ENCODE measurements around the gene PISD. TPM values are rescaled to one million over a fixed set of nuclear protein-coding genes. Genes with fewer than 3 reads are reported as not detected.
A peak's percentile ranks its signal among the peaks of the same experiment; 100 is the strongest.

PISD gene
- total RNA-seq, 1 donor from 2014 or later, result 110 TPM

- Histone ChIP-seq H3K4me1 (peaks cover 3 to 7% of the 10 kb centered on the region in 2 donors), H3K9me3 (no peaks in the 10 kb centered on the region), H3K27ac (peak overlapping the region; percentile 67 to 85), H3K36me3 (no peaks in the 10 kb centered on the region), H3K4me3 (peak overlapping the region; percentile 4 to 17), H3K27me3 (no peaks in the 10 kb centered on the region)
- TF ChIP-seq CTCF (IDR thresholded peaks at IDR 0.05), result no peak
- intact Hi-C loops (cut with DNase I), result no loop called here
- no peak for DNase-seq (ENCODE audit: low spot score in 2 of 2)
These were observed 24.0 kb downstream of the PISD start for GRCh38 chr22:31637891-31638618.

- no peak for TF ChIP-seq CTCF (IDR thresholded peaks at IDR 0.05)
- intact Hi-C loops (cut with DNase I), result no loop called here
- Histone ChIP-seq H3K4me3 (peak overlapping the region; percentile 4 to 17), H3K4me1 (peaks cover 3 to 7% of the 10 kb centered on the region in 2 donors), H3K36me3 (no peaks in the 10 kb centered on the region), H3K27ac (peak overlapping the region; percentile 67 to 85), H3K27me3 (no peaks in the 10 kb centered on the region), H3K9me3 (no peaks in the 10 kb centered on the region)
- DNase-seq (ENCODE audit: low spot score in 2 of 2), result no peak
These were observed 24.5 kb downstream of the PISD start for GRCh38 chr22:31637447-31637890.

GRCh38 chr22:31635638-31636306 lies 26.2 kb downstream of the PISD start:
- Histone ChIP-seq H3K9me3 (no peaks in the 10 kb centered on the region), H3K36me3 (no peaks in the 10 kb centered on the region), H3K4me1 (peaks cover 3 to 14% of the 10 kb centered on the region in 2 donors), H3K27me3 (no peaks in the 10 kb centered on the region), H3K4me3 (no peak overlapping the region), H3K27ac (no peak overlapping the region)
- DNase-seq (ENCODE audit: low spot score in 2 of 2), result no peak
- intact Hi-C loops (cut with DNase I), result no loop called here
- TF ChIP-seq CTCF (IDR thresholded peaks at IDR 0.05), result no peak

- Histone ChIP-seq H3K27ac (peak overlapping the region; percentile 86 to 91), H3K36me3 (no peaks in the 10 kb centered on the region), H3K27me3 (no peaks in the 10 kb centered on the region), H3K4me1 (peaks cover 4 to 23% of the 10 kb centered on the region in 2 donors), H3K4me3 (peak overlapping the region; percentile 63 to 96), H3K9me3 (no peaks in the 10 kb centered on the region)
- DNase-seq (ENCODE audit: low spot score in 2 of 2), result no peak
- intact Hi-C loops (cut with DNase I), result loop anchor here (1.0 to 5.0 kb wide), 3 partner anchors 31 to 284 kb away; partner anchors contain the start of genes PATZ1, PISD and SFI1
- TF ChIP-seq CTCF (IDR thresholded peaks at IDR 0.05), result no peak
These were observed 30.6 kb downstream of the PISD start for GRCh38 chr22:31631436-31631835.

- Histone ChIP-seq H3K4me3 (peak overlapping the region; percentile 63 to 96), H3K36me3 (no peaks in the 10 kb centered on the region), H3K9me3 (no peaks in the 10 kb centered on the region), H3K27ac (peak overlapping the region; percentile 86 to 91), H3K27me3 (no peaks in the 10 kb centered on the region), H3K4me1 (peaks cover 8 to 29% of the 10 kb centered on the region in 2 donors)
- no peak for TF ChIP-seq CTCF (IDR thresholded peaks at IDR 0.05)
- intact Hi-C loops (cut with DNase I), result loop anchor here (1.0 to 5.0 kb wide), 3 partner anchors 32 to 283 kb away; partner anchors contain the start of genes PATZ1, PISD and SFI1
- peak; percentile 64 to 91 for DNase-seq (ENCODE audit: low spot score in 2 of 2)
These were observed 31.4 kb downstream of the PISD start for GRCh38 chr22:31630331-31631329.

Data from ascending aorta (tissue), 2 donors.